PC-3 (cell line): ENCODE results near the gene THUMPD2.

ENCODE experiments used
- EZH2 ChIP-seq: fragments of 300-600 bp; sonication (generic); IDR thresholded peaks from one replicate; pipeline ENCODE4 v1.6.1; 2017; ENCODE audit warnings: antibody characterized with exemption, mild to moderate bottlenecking, low read length; ENCODE audit not compliant: unreplicated experiment
- EZH2phosphoT487 ChIP-seq: fragments of 300-600 bp; sonication (generic); IDR thresholded peaks from 2 replicates; pipeline ENCODE4 v1.6.1; 2018; ENCODE audit warnings: mild to moderate bottlenecking, antibody characterized with exemption, low read length, borderline replicate concordance
- TF ChIP-seq, protein P1 (sequence below): fragments of 300-600 bp; sonication (generic); conservative IDR thresholded peaks from 2 replicates; pipeline ENCODE4 v1.5.1; 2017; ENCODE audit warnings: antibody characterized with exemption, low read depth, mild to moderate bottlenecking, low read length

GRCh38 chr2:39738936-39739335 lies 40.1 kb downstream of the THUMPD2 start:
- TF ChIP-seq, protein P1, sequence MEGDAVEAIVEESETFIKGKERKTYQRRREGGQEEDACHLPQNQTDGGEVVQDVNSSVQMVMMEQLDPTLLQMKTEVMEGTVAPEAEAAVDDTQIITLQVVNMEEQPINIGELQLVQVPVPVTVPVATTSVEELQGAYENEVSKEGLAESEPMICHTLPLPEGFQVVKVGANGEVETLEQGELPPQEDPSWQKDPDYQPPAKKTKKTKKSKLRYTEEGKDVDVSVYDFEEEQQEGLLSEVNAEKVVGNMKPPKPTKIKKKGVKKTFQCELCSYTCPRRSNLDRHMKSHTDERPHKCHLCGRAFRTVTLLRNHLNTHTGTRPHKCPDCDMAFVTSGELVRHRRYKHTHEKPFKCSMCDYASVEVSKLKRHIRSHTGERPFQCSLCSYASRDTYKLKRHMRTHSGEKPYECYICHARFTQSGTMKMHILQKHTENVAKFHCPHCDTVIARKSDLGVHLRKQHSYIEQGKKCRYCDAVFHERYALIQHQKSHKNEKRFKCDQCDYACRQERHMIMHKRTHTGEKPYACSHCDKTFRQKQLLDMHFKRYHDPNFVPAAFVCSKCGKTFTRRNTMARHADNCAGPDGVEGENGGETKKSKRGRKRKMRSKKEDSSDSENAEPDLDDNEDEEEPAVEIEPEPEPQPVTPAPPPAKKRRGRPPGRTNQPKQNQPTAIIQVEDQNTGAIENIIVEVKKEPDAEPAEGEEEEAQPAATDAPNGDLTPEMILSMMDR: no peak
- no peak for TF ChIP-seq EZH2
- no peak for TF ChIP-seq EZH2phosphoT487
